ENCODE measurements around the gene GADL1.

DNA sequence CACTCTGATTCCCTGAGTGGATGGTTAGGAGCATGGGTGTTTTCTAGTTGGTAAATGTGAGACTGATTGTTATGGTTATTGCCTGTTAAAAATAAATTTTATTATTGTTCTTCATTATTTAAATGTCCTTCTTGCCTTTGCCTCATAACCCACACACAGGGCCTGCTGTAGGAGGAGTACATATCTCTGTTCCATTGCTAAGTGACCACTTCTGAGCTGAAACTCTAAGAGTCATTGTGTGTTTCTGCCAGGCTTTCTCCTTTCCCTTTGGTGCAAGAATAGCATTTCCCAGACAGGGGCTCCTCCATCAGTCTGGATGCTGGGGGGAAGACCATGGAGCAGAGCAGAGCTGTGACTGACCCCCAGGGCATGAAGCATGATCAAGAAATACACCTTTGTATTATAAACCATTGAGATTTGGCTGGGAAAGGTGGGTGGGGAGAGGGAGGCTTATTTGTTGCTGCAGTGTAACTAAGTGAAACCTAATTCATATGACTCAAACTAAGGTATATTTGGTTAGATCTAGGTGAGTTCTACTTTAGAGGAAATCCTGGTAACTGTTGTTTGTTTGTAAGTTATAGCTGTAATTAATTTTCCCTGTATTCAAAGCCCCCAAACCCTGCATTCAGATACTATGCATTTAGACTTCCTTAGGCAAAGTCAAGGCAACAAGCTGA lies 150.7 kb downstream of the GADL1 start:
- TF ChIP-seq POLR2A (IDR thresholded peaks at IDR 0.05) = no peak
- TF ChIP-seq, protein P1, sequence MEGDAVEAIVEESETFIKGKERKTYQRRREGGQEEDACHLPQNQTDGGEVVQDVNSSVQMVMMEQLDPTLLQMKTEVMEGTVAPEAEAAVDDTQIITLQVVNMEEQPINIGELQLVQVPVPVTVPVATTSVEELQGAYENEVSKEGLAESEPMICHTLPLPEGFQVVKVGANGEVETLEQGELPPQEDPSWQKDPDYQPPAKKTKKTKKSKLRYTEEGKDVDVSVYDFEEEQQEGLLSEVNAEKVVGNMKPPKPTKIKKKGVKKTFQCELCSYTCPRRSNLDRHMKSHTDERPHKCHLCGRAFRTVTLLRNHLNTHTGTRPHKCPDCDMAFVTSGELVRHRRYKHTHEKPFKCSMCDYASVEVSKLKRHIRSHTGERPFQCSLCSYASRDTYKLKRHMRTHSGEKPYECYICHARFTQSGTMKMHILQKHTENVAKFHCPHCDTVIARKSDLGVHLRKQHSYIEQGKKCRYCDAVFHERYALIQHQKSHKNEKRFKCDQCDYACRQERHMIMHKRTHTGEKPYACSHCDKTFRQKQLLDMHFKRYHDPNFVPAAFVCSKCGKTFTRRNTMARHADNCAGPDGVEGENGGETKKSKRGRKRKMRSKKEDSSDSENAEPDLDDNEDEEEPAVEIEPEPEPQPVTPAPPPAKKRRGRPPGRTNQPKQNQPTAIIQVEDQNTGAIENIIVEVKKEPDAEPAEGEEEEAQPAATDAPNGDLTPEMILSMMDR (IDR thresholded peaks at IDR 0.05) = no peak
